Glutamatergic neuron (in vitro differentiated cells): ENCODE results near the gene GLIS1. TPM values are rescaled to one million over a fixed set of nuclear protein-coding genes. Genes with fewer than 3 reads are reported as not detected.
"Not testable (repeated sequence)": the region's sequence is repeated elsewhere in the genome, so short reads cannot be mapped to it uniquely, and the experiment has no call there.

Source experiments
- DNase-seq: peaks from one replicate; pipeline ENCODE4 v3.0.0; 2022
- H3K27ac Mint-ChIP-seq: one replicate; pipeline ENCODE4 v1.8.0; 2020; ENCODE audit warnings: mild to moderate bottlenecking, mixed read lengths, inconsistent platforms; ENCODE audit not compliant: unreplicated experiment
- H3K27me3 Mint-ChIP-seq: one replicate; pipeline ENCODE4 v1.8.0; 2020; ENCODE audit warnings: mild to moderate bottlenecking, moderate library complexity, mixed read lengths, inconsistent platforms; ENCODE audit not compliant: unreplicated experiment
- H3K36me3 Mint-ChIP-seq: one replicate; pipeline ENCODE4 v1.8.0; 2020; ENCODE audit warnings: mild to moderate bottlenecking, mixed read lengths, inconsistent platforms; ENCODE audit not compliant: unreplicated experiment
- H3K4me1 Mint-ChIP-seq: one replicate; pipeline ENCODE4 v1.8.0; 2020; ENCODE audit warnings: mild to moderate bottlenecking, low read depth, mixed read lengths, inconsistent platforms; ENCODE audit not compliant: unreplicated experiment
- H3K4me3 Mint-ChIP-seq: one replicate; pipeline ENCODE4 v1.8.0; 2020; ENCODE audit warnings: mild to moderate bottlenecking, mixed read lengths, inconsistent platforms; ENCODE audit not compliant: unreplicated experiment
- H3K9me3 Mint-ChIP-seq: one replicate; pipeline ENCODE4 v1.8.0; 2020; ENCODE audit warnings: mild to moderate bottlenecking, moderate library complexity, mixed read lengths, inconsistent platforms; ENCODE audit not compliant: unreplicated experiment
- CTCF ChIP-seq: fragments of 200-600 bp; sonication (generic); IDR thresholded peaks from one replicate; pipeline ENCODE4 v1.5.0; 2021; ENCODE audit not compliant: partially characterized antibody, unreplicated experiment
- total RNA-seq: library from RNA; stranded (reverse); fragmentation: NEBNext Ultra II Directional; extraction: Animal tissue kit (Norgen Biotek cat#: 25700); gene quantifications from one replicate; pipeline ENCODE4 v1.2.1, GENCODE V29; 2021; ENCODE audit not compliant: unreplicated experiment

Gene GLIS1
- total RNA-seq, 1 donor from 2014 or later, result 0.76 TPM

- peak; percentile 18 for DNase-seq
- Mint-ChIP-seq H3K27ac (no peak overlapping the region), H3K4me1 (peaks cover 9% of the 10 kb centered on the region), H3K4me3 (no peak overlapping the region), H3K27me3 (peaks cover 3% of the 10 kb centered on the region), H3K9me3 (peaks cover 3% of the 10 kb centered on the region), H3K36me3 (no peaks in the 10 kb centered on the region)
- TF ChIP-seq CTCF, result no peak
Measured at GRCh38 chr1:53559391-53559815, 179.6 kb downstream of the GLIS1 start.

DNA sequence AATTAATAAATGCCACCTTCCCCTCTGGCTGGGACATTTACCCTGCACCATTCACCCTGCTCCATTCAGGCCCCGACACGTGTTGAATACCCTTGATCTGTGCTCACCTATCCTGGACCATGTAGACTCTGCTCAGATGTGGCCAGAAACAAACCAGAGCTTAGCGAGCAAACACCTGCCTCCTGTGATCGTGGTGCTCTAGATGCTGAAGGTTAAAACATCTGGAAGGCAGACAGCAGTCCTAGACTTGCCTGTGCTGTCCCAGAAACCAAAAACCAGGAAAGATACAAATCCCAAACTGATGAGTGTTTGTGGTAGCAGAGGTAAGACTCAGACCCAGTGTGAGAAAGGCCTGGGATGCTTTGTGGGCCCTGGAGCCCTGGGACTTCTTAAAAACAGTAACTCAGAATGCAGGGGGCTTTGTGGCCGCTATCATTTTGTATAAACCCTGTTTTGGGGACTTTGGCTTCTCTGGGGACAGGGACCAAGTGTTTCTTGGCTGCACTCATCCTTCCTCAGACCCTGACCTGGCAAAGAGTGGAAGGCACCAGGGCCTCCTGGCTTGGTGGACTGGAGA lies 180.1 kb downstream of the GLIS1 start:
- no peak overlapping the region for H3K27ac Mint-ChIP-seq
- no peak overlapping the region for H3K4me3 Mint-ChIP-seq
- no peak for TF ChIP-seq CTCF
- H3K27me3 Mint-ChIP-seq, result peaks cover 3% of the 10 kb centered on the region
- DNase-seq, result no peak
- no peaks in the 10 kb centered on the region for H3K36me3 Mint-ChIP-seq
- peaks cover 13% of the 10 kb centered on the region for H3K4me1 Mint-ChIP-seq
- peaks cover 3% of the 10 kb centered on the region for H3K9me3 Mint-ChIP-seq

DNA sequence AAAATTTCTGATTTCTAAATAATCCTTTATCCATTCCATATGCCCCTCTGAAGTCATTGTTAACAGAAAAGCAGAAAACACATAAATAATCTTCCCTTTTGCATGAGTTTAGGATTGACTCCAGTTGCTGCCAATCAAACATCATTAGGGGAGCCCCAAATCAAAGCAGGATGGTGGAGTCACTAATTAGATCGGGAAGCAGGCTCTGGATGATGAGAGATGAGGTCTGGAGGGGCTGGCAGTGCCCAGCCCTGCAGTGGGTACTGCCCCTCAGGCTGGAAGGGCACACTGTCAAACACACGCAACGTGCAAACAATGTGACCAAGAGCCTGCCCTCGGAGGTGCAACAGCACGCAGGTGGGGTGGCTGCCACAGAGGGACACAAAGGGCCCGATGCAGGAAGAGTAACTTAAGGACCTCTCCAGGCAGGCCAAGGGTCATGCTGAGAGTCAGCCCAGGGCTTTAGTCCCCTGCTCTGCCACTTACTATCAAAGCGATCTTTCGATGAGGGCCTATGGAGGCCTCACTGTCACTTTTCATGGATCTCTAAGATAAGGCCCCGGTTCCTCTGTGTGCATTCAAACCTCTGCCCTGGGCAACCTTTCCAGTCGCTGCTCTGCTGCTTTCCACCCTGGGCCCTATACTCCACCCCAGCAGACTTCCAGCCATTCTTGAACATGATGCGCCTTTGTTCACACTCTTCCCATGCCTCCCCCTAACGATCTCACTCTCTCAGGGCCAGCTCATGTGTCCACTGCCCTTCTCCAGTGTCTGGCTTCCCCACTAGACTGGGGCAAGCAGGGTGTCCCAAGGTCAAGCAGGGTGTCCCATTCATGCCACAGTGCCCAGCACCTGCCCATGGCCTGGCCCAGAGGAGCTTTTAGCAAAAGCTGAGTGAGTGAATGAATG lies 180.9 kb downstream of the GLIS1 start:
- H3K4me3 Mint-ChIP-seq, result no peak overlapping the region
- no peaks in the 10 kb centered on the region for H3K36me3 Mint-ChIP-seq
- peaks cover 7% of the 10 kb centered on the region for H3K9me3 Mint-ChIP-seq
- peaks cover 16% of the 10 kb centered on the region for H3K4me1 Mint-ChIP-seq
- DNase-seq, result peak; percentile 18
- H3K27ac Mint-ChIP-seq, result no peak overlapping the region
- TF ChIP-seq CTCF, result no peak
- H3K27me3 Mint-ChIP-seq, result peaks cover 4% of the 10 kb centered on the region

DNA sequence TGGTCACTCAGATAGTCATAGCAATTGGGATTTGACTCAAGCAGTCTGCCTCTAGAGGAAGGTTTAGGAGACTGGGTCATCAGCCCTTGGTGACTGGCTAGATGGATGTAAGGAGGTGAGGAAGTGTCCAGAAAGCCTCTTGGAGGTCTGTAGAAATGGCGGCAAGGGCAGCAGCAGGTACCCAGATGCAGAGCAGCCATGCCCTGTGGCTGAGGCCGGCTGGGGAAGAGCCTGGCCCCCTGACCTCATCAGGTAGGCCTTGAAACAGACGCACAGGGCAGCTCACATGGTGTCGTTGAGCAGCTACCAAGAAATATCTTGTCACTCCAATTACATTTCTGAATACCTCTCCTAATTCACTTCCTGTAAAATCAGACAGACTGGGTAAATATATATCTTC lies 181.6 kb downstream of the GLIS1 start:
- peak; percentile 10 for DNase-seq
- peaks cover 7% of the 10 kb centered on the region for H3K9me3 Mint-ChIP-seq
- no peak overlapping the region for H3K4me3 Mint-ChIP-seq
- peaks cover 19% of the 10 kb centered on the region for H3K4me1 Mint-ChIP-seq
- H3K27me3 Mint-ChIP-seq, result peaks cover 4% of the 10 kb centered on the region
- no peak for TF ChIP-seq CTCF
- H3K36me3 Mint-ChIP-seq, result no peaks in the 10 kb centered on the region
- no peak overlapping the region for H3K27ac Mint-ChIP-seq

- DNase-seq, result peak; percentile 7
- Mint-ChIP-seq H3K27me3 (peaks cover 4% of the 10 kb centered on the region), H3K36me3 (no peaks in the 10 kb centered on the region), H3K9me3 (peaks cover 7% of the 10 kb centered on the region), H3K4me3 (no peak overlapping the region), H3K4me1 (peaks cover 19% of the 10 kb centered on the region), H3K27ac (no peak overlapping the region)
- TF ChIP-seq CTCF, result no peak
Measured at GRCh38 chr1:53556657-53557227, 182.2 kb downstream of the GLIS1 start.

DNA sequence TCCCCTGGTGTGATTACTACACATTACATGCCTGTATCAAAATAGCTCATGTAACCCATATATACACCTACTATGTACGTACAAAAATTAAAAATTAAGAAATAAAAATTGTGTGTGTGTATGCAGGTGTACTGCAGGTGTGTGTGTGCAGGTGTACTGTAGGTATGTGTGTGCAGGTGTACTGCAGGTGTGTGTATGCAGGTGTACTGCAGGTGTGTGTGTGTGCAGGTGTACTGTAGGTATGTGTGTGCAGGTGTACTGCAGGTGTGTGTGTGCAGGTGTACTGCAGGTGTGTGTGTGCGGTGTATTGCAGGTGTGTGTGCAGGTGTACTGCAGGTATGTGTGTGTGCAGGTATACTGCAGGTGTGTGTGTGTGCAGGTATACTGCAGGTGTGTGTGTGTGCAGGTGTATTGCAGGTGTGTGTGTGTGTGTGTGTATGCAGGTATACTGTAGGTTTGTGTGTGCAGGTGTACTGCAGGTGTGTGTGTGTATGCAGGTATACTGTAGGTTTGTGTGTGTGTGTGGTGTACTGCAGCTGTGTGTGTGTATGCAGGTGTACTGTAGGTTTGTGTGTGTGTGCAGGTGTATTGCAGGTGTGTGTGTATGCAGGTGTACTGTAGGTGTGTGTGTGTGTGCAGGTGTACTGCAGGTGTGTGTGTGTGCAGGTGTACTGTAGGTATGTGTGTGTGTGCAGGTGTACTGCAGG lies 183.2 kb downstream of the GLIS1 start:
- not testable (repeated sequence) for DNase-seq, H3K36me3 Mint-ChIP-seq, H3K27me3 Mint-ChIP-seq, H3K4me3 Mint-ChIP-seq, H3K9me3 Mint-ChIP-seq, H3K27ac Mint-ChIP-seq
- peaks cover 21% of the 10 kb centered on the region for H3K4me1 Mint-ChIP-seq
